Loucy (cell line): ENCODE measurements around the gene POMT1.

Experiments used
- H2AFZ ChIP-seq: fragments of 200-600 bp; sonication (generic); 2 replicates; pipeline ENCODE4 v1.6.0; 2016; ENCODE audit warnings: antibody characterized with exemption, mild to moderate bottlenecking, low read length, moderate library complexity
- H3F3A ChIP-seq: fragments of 200-600 bp; 2 replicates; pipeline ENCODE4 v1.6.0; 2016; ENCODE audit warnings: antibody characterized with exemption, low read depth, mild to moderate bottlenecking
- H3K27me3 ChIP-seq: fragments of 200-600 bp; sonication (generic); 2 replicates; pipeline ENCODE4 v1.6.1; 2014; ENCODE audit warnings: low read length, mild to moderate bottlenecking; ENCODE audit not compliant: insufficient read depth, poor library complexity, severe bottlenecking
- H3K36me3 ChIP-seq: fragments of 200-600 bp; sonication (generic); 2 replicates; pipeline ENCODE4 v1.6.1; 2016; ENCODE audit warnings: low read length; ENCODE audit not compliant: insufficient read depth
- H3K4me1 ChIP-seq: fragments of 200-600 bp; sonication (generic); 2 replicates; pipeline ENCODE4 v1.5.1; 2014; ENCODE audit warnings: low read length, mild to moderate bottlenecking; ENCODE audit not compliant: insufficient read depth, poor library complexity, severe bottlenecking
- H3K4me2 ChIP-seq: fragments of 200-600 bp; sonication (generic); 2 replicates; pipeline ENCODE4 v1.6.0; 2014; ENCODE audit warnings: antibody characterized with exemption, low read length, low read depth, mild to moderate bottlenecking; ENCODE audit not compliant: poor library complexity, severe bottlenecking
- H3K4me3 ChIP-seq: fragments of 200-600 bp; sonication (generic); 2 replicates; pipeline ENCODE4 v1.5.1; 2014; ENCODE audit warnings: low read length, mild to moderate bottlenecking, mixed read lengths; ENCODE audit not compliant: poor library complexity, severe bottlenecking
- H3K79me2 ChIP-seq: fragments of 200-600 bp; sonication (generic); 2 replicates; pipeline ENCODE4 v1.6.1; 2014; ENCODE audit warnings: low read length; ENCODE audit not compliant: insufficient read depth
- H3K9ac ChIP-seq: fragments of 200-600 bp; sonication (generic); 2 replicates; pipeline ENCODE4 v1.6.0; 2014; ENCODE audit warnings: mild to moderate bottlenecking, low read depth, low read length, moderate library complexity; ENCODE audit not compliant: poor library complexity, severe bottlenecking
- H3K9me2 ChIP-seq: fragments of 200-600 bp; sonication (generic); replicated peaks from 2 replicates; pipeline ENCODE4 v1.6.1; 2016; ENCODE audit warnings: low read depth, low read length, mixed read lengths
- H3K9me3 ChIP-seq: fragments of 200-600 bp; sonication (generic); 2 replicates; pipeline ENCODE4 v1.6.1; 2014; ENCODE audit warnings: mild to moderate bottlenecking, antibody characterized with exemption, low read length, low read depth; ENCODE audit not compliant: insufficient read depth
- H4K20me1 ChIP-seq: fragments of 200-600 bp; sonication (generic); 2 replicates; pipeline ENCODE4 v1.6.0; 2014; ENCODE audit warnings: antibody characterized with exemption, low read length, mild to moderate bottlenecking; ENCODE audit not compliant: insufficient read depth, poor library complexity, severe bottlenecking
- CTCF ChIP-seq: fragments of 200-600 bp; sonication (generic); conservative IDR thresholded peaks from 2 replicates; pipeline ENCODE4 v1.5.1; 2014; ENCODE audit warnings: mild to moderate bottlenecking, antibody characterized with exemption, low read length
- EZH2phosphoT487 ChIP-seq: fragments of 200-600 bp; IDR thresholded peaks from 2 replicates; pipeline ENCODE4 v1.6.1; 2018; ENCODE audit warnings: antibody characterized with exemption, mild to moderate bottlenecking, moderate library complexity, borderline replicate concordance

POMT1 gene

GRCh38 chr9:131525643-131526565 lies 23.2 kb downstream of the POMT1 start:
- Histone ChIP-seq H3K9me2 (no peaks in the 10 kb centered on the region), H3K9ac (no peak overlapping the region), H3K79me2 (peaks cover 26% of the 10 kb centered on the region), H4K20me1 (peaks cover 4% of the 10 kb centered on the region), H3K4me2 (no peak overlapping the region), H3K9me3 (no peaks in the 10 kb centered on the region), H3K4me3 (no peak overlapping the region), H3F3A (no peaks in the 10 kb centered on the region), H3K36me3 (peaks cover 38% of the 10 kb centered on the region; the same call in 1 of the 2 replicates), H3K27me3 (no peaks in the 10 kb centered on the region), H3K4me1 (peaks cover 4% of the 10 kb centered on the region), H2AFZ (no peak overlapping the region)
- no peak for TF ChIP-seq CTCF
- no peak for TF ChIP-seq EZH2phosphoT487

GRCh38 chr9:131528186-131528585 lies 25.5 kb downstream of the POMT1 start:
- Histone ChIP-seq H3K4me3 (no peak overlapping the region), H3K9me2 (no peaks in the 10 kb centered on the region), H3K9me3 (no peaks in the 10 kb centered on the region), H3K9ac (no peak overlapping the region), H2AFZ (no peak overlapping the region), H4K20me1 (peaks cover 4% of the 10 kb centered on the region), H3K27me3 (no peaks in the 10 kb centered on the region), H3F3A (no peaks in the 10 kb centered on the region), H3K4me2 (no peak overlapping the region), H3K36me3 (peaks cover 23% of the 10 kb centered on the region; the same call in 1 of the 2 replicates), H3K4me1 (peaks cover 6% of the 10 kb centered on the region), H3K79me2 (peaks cover 27% of the 10 kb centered on the region)
- no peak for TF ChIP-seq CTCF
- TF ChIP-seq EZH2phosphoT487 = no peak

GRCh38 chr9:131528886-131529505 lies 26.3 kb downstream of the POMT1 start:
- Histone ChIP-seq H3K27me3 (no peaks in the 10 kb centered on the region), H3K4me2 (peak overlapping the region; percentile 79), H3K4me3 (peak overlapping the region; percentile 76), H4K20me1 (peaks cover 4% of the 10 kb centered on the region), H2AFZ (no peak overlapping the region), H3K9me3 (no peaks in the 10 kb centered on the region), H3K79me2 (peaks cover 27% of the 10 kb centered on the region), H3K36me3 (peaks cover 15% of the 10 kb centered on the region; the same call in 1 of the 2 replicates), H3K9me2 (no peaks in the 10 kb centered on the region), H3F3A (no peaks in the 10 kb centered on the region), H3K9ac (peak overlapping the region; percentile 77), H3K4me1 (peaks cover 6% of the 10 kb centered on the region)
- TF ChIP-seq EZH2phosphoT487 = no peak
- TF ChIP-seq CTCF = no peak
